DND-41 (cell line): ENCODE measurements around the gene LDLRAD2.

Experiments used
- ATAC-seq: fragments of 200-7000 bp; cut with Tn5 transposase; 3 replicates; pipeline ENCODE4 v1.9.1; 2021; ENCODE audit warnings: low read depth; ENCODE audit not compliant: insufficient read depth
- DNase-seq: peaks from one replicate; pipeline ENCODE4 v3.0.0-alpha.2; 2020
- H2AFZ ChIP-seq: 2 replicates; pipeline ENCODE4 v1.6.0; 2012; ENCODE audit warnings: low read depth, low read length
- H3K27ac ChIP-seq: 2 replicates; pipeline ENCODE4 v1.5.1; 2012; ENCODE audit warnings: low read length, inconsistent platforms
- H3K27me3 ChIP-seq: fragments of 200-600 bp; sonication (generic); 2 replicates; pipeline ENCODE4 v1.6.0; 2012; ENCODE audit warnings: low read length, mild to moderate bottlenecking, inconsistent platforms; ENCODE audit not compliant: insufficient read depth, poor library complexity
- H3K36me3 ChIP-seq: 2 replicates; pipeline ENCODE4 v1.5.1; 2012; ENCODE audit warnings: low read length, inconsistent platforms; ENCODE audit not compliant: insufficient read depth
- H3K4me1 ChIP-seq: 2 replicates; pipeline ENCODE4 v1.5.1; 2012; ENCODE audit warnings: mild to moderate bottlenecking, low read length; ENCODE audit not compliant: insufficient read depth
- H3K4me2 ChIP-seq: 2 replicates; pipeline ENCODE4 v1.6.0; 2012; ENCODE audit warnings: mild to moderate bottlenecking, moderate library complexity, low read length, inconsistent platforms; ENCODE audit not compliant: insufficient read depth
- H3K4me3 ChIP-seq, 2 experiments: fragments of 200-600 bp in 1 of 2; shearing (Covaris generic) in 1 of 2; 2 replicates each; pipeline ENCODE4 v1.5.1; 2012 to 2016; ENCODE audit warnings: inconsistent platforms in 2 of 2, low read length in 2 of 2, mild to moderate bottlenecking in 2 of 2, low read depth in 1 of 2, moderate library complexity in 1 of 2
- H3K79me2 ChIP-seq: 2 replicates; pipeline ENCODE4 v1.6.0; 2012; ENCODE audit warnings: low read length, inconsistent platforms; ENCODE audit not compliant: insufficient read depth
- H3K9ac ChIP-seq: 2 replicates; pipeline ENCODE4 v1.6.0; 2012; ENCODE audit warnings: low read depth, mild to moderate bottlenecking, inconsistent platforms, low read length, moderate library complexity
- H3K9me3 ChIP-seq: 2 replicates; pipeline ENCODE4 v1.5.1; 2012; ENCODE audit warnings: low read length, moderate library complexity, mild to moderate bottlenecking, inconsistent platforms; ENCODE audit not compliant: insufficient read depth, severe bottlenecking
- H4K20me1 ChIP-seq: 2 replicates; pipeline ENCODE4 v1.6.0; 2012; ENCODE audit warnings: low read length; ENCODE audit not compliant: insufficient read depth
- EZH2 ChIP-seq: IDR thresholded peaks from 3 replicates; pipeline ENCODE4 v1.6.1; 2012; ENCODE audit warnings: borderline replicate concordance, low read depth, mild to moderate bottlenecking, moderate library complexity, low read length, inconsistent platforms; ENCODE audit not compliant: severe bottlenecking
- TF ChIP-seq, protein P1 (sequence below): IDR thresholded peaks from 2 replicates; pipeline ENCODE4 v1.5.1; 2012; ENCODE audit warnings: borderline replicate concordance, low read length, moderate library complexity, mild to moderate bottlenecking; ENCODE audit not compliant: poor library complexity, severe bottlenecking; ENCODE audit errors: extremely low read depth

LDLRAD2 gene

DNA sequence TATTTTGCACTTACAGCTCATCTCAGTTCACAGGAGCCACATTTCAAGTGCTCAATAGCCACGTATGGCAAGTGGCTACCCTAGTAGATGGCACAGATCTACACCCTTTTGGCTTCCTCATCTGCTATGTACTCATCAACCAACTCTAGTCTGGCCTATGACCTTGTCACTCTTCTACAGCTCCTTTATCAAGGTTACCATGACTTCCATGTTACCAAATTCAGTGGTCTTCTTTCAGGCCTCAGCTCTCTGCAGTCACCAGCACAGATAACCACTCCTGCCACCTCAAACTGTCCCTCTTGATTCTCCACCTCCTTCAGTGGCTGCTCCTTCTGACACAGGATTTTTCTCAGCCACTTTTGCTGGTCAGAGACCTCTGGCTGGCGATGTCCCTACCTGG lies 17.4 kb upstream of the LDLRAD2 start:
- Histone ChIP-seq H3K27ac (no peak overlapping the region), H2AFZ (no peak overlapping the region), H3K9ac (no peak overlapping the region), H4K20me1 (no peaks in the 10 kb centered on the region), H3K4me2 (no peak overlapping the region), H3K4me3 (no peak overlapping the region), H3K4me1 (no peaks in the 10 kb centered on the region), H3K36me3 (no peaks in the 10 kb centered on the region), H3K9me3 (peaks cover 15% of the 10 kb centered on the region), H3K79me2 (no peaks in the 10 kb centered on the region), H3K27me3 (no peaks in the 10 kb centered on the region)
- ATAC-seq (no peak), DNase-seq (no peak)
- TF ChIP-seq, protein P1, sequence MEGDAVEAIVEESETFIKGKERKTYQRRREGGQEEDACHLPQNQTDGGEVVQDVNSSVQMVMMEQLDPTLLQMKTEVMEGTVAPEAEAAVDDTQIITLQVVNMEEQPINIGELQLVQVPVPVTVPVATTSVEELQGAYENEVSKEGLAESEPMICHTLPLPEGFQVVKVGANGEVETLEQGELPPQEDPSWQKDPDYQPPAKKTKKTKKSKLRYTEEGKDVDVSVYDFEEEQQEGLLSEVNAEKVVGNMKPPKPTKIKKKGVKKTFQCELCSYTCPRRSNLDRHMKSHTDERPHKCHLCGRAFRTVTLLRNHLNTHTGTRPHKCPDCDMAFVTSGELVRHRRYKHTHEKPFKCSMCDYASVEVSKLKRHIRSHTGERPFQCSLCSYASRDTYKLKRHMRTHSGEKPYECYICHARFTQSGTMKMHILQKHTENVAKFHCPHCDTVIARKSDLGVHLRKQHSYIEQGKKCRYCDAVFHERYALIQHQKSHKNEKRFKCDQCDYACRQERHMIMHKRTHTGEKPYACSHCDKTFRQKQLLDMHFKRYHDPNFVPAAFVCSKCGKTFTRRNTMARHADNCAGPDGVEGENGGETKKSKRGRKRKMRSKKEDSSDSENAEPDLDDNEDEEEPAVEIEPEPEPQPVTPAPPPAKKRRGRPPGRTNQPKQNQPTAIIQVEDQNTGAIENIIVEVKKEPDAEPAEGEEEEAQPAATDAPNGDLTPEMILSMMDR, result no peak
- TF ChIP-seq EZH2, result no peak

DNA sequence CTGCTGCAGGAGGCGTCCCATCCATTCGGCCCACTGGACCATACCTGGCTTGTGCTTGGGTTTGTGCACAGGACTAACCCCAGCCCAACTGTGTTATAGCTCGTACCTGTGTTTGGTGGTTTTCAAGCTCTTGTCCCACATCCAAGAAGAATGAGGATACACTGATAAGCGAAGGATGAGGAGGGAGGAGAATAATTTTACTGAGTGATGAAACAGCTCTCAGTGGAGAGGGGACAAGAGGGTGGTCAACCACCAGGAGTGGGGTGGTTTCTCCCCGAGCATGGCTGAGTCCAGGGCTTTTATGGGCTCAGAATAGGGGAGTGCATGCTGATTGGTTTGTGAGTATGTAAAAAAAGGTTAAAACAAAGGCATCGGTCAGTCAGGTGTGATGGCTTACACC lies 17.0 kb upstream of the LDLRAD2 start:
- Histone ChIP-seq H3K4me2 (no peak overlapping the region), H4K20me1 (no peaks in the 10 kb centered on the region), H3K36me3 (no peaks in the 10 kb centered on the region), H2AFZ (no peak overlapping the region), H3K27ac (no peak overlapping the region), H3K9ac (no peak overlapping the region), H3K4me1 (no peaks in the 10 kb centered on the region), H3K27me3 (no peaks in the 10 kb centered on the region), H3K4me3 (no peak overlapping the region), H3K9me3 (peaks cover 15% of the 10 kb centered on the region), H3K79me2 (no peaks in the 10 kb centered on the region)
- ATAC-seq (no peak), DNase-seq (no peak)
- no peak for TF ChIP-seq EZH2
- TF ChIP-seq, protein P1, result no peak

DNA sequence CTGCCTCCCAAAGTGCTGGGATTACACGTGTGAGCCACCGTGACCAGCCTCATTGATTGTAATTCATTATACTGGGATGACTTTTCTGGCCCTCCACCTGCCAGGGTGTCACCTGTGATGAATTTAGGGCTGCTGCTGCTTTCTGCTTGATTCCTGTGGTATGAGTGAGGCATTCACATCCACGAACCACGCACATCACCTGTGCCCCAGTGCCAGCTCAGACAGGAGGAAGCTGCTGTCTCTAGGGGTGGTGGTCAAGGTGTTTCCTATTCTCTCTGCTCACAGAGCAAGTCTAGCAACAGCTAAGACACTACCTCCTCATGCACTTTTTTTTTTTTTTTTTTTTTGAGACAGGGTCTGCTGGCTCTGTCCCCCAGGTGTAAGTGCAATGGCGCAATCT lies 12.3 kb upstream of the LDLRAD2 start:
- H4K20me1 ChIP-seq, result no peaks in the 10 kb centered on the region
- H3K27ac ChIP-seq, result no peak overlapping the region
- H3K4me1 ChIP-seq, result no peaks in the 10 kb centered on the region
- H3K9ac ChIP-seq, result no peak overlapping the region
- no peak overlapping the region for H3K4me3 ChIP-seq
- no peak for TF ChIP-seq EZH2
- TF ChIP-seq, protein P1, result no peak
- H2AFZ ChIP-seq, result no peak overlapping the region
- ATAC-seq (no peak), DNase-seq (no peak)
- H3K4me2 ChIP-seq, result no peak overlapping the region
- H3K79me2 ChIP-seq, result no peaks in the 10 kb centered on the region
- no peaks in the 10 kb centered on the region for H3K27me3 ChIP-seq
- H3K9me3 ChIP-seq, result peaks cover 11% of the 10 kb centered on the region
- H3K36me3 ChIP-seq, result no peaks in the 10 kb centered on the region

DNA sequence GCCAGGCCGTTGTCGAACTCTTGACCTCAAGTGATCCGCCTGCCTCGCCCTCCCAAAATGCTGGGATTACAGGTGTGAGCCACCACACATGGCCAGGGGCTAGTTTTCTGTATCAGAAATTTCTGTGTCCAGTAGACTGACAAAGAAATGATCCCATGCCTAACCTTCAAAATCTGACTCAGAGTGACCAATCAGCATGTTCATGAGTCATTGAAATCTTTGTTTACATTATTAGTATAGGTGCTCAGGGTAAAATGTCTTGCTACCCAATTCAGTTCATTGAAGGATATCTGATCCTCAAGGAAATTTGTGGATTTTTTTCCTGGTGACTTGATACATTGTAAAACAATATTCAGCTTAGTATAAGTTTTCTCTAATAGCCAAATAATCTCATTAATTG lies 11.0 kb upstream of the LDLRAD2 start:
- no peaks in the 10 kb centered on the region for H3K4me1 ChIP-seq
- no peak for DNase-seq
- no peaks in the 10 kb centered on the region for H3K36me3 ChIP-seq
- no peak for ATAC-seq
- no peak overlapping the region for H3K9ac ChIP-seq
- no peak overlapping the region for H3K4me2 ChIP-seq
- TF ChIP-seq, protein P1, result no peak
- TF ChIP-seq EZH2, result no peak
- H2AFZ ChIP-seq, result no peak overlapping the region
- H3K79me2 ChIP-seq, result no peaks in the 10 kb centered on the region
- no peaks in the 10 kb centered on the region for H3K9me3 ChIP-seq
- H3K4me3 ChIP-seq, result no peak overlapping the region
- H3K27me3 ChIP-seq, result no peaks in the 10 kb centered on the region
- no peaks in the 10 kb centered on the region for H4K20me1 ChIP-seq
- no peak overlapping the region for H3K27ac ChIP-seq
